ENCODE measurements around the gene RAB3B.

The RAB3B gene

GRCh38 chr1:51986718-51987117, 3.8 kb downstream of the RAB3B start:
- H3K4me1 ChIP-seq (ENCODE audit: low read depth, poor library complexity, severe bottlenecking), result peaks cover 6% of the 10 kb centered on the region
- no peak overlapping the region for H3K27ac ChIP-seq
- no peak for TF ChIP-seq CTCF (conservative IDR thresholded peaks at IDR 0.05; ENCODE audit: low read depth, low read length)
- H3K9ac ChIP-seq, result no peak overlapping the region
- H3K79me2 ChIP-seq (ENCODE audit: insufficient read depth, low read depth), result no peaks in the 10 kb centered on the region
- peaks cover 11% of the 10 kb centered on the region; the same call in 1 of the 2 replicates for H3K27me3 ChIP-seq (ENCODE audit: insufficient read depth, low read depth)
- H2AFZ ChIP-seq (ENCODE audit: low read depth), result no peak overlapping the region
- H3K4me2 ChIP-seq, result no peak overlapping the region
- H3K36me3 ChIP-seq (ENCODE audit: insufficient read depth), result no peaks in the 10 kb centered on the region
- H3K4me3 ChIP-seq (IDR thresholded peaks at IDR 0.05; ENCODE audit: insufficient read depth, low read depth, low read length), result no peak overlapping the region
- H4K20me1 ChIP-seq (ENCODE audit: insufficient read depth), result no peaks in the 10 kb centered on the region

DNA sequence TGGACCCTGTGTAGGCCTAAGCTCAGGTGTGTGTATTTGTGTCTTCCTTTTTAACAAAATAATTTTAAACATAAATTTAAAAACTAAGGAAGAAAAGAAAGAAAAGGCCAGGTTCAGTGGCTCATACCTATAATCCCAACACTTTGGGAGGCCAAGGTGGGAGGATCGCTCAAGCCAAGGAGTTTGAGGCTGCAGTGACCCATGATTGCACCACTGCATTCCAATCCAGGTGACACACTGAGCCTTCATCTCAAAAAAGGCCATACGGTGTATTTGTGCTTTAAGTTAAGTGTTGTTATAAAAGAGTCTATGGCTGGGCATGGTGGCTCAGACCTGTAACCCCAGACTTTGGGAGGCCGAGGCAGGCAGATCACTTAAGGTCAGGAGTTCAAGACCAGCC, 8.3 kb downstream of the RAB3B start:
- no peak overlapping the region for H3K9ac ChIP-seq
- H3K4me2 ChIP-seq, result no peak overlapping the region
- H4K20me1 ChIP-seq (ENCODE audit: insufficient read depth), result no peaks in the 10 kb centered on the region
- no peak for TF ChIP-seq CTCF (conservative IDR thresholded peaks at IDR 0.05; ENCODE audit: low read depth, low read length)
- no peak overlapping the region for H3K4me3 ChIP-seq (IDR thresholded peaks at IDR 0.05; ENCODE audit: insufficient read depth, low read depth, low read length)
- no peaks in the 10 kb centered on the region for H3K79me2 ChIP-seq (ENCODE audit: insufficient read depth, low read depth)
- no peak overlapping the region for H2AFZ ChIP-seq (ENCODE audit: low read depth)
- H3K36me3 ChIP-seq (ENCODE audit: insufficient read depth), result no peaks in the 10 kb centered on the region
- no peaks in the 10 kb centered on the region for H3K4me1 ChIP-seq (ENCODE audit: low read depth, poor library complexity, severe bottlenecking)
- H3K27ac ChIP-seq, result no peak overlapping the region
- H3K27me3 ChIP-seq (ENCODE audit: insufficient read depth, low read depth), result peaks cover 6% of the 10 kb centered on the region; the same call in 1 of the 2 replicates

- no peaks in the 10 kb centered on the region for H3K4me1 ChIP-seq (ENCODE audit: low read depth, poor library complexity, severe bottlenecking)
- no peaks in the 10 kb centered on the region for H3K79me2 ChIP-seq (ENCODE audit: insufficient read depth, low read depth)
- H3K9ac ChIP-seq, result no peak overlapping the region
- no peak for TF ChIP-seq CTCF (conservative IDR thresholded peaks at IDR 0.05; ENCODE audit: low read depth, low read length)
- peaks cover 8% of the 10 kb centered on the region; the same call in 1 of the 2 replicates for H3K27me3 ChIP-seq (ENCODE audit: insufficient read depth, low read depth)
- H2AFZ ChIP-seq (ENCODE audit: low read depth), result no peak overlapping the region
- no peaks in the 10 kb centered on the region for H3K36me3 ChIP-seq (ENCODE audit: insufficient read depth)
- H3K27ac ChIP-seq, result no peak overlapping the region
- no peak overlapping the region for H3K4me2 ChIP-seq
- H3K4me3 ChIP-seq (IDR thresholded peaks at IDR 0.05; ENCODE audit: insufficient read depth, low read depth, low read length), result no peak overlapping the region
- no peaks in the 10 kb centered on the region for H4K20me1 ChIP-seq (ENCODE audit: insufficient read depth)
Observed at GRCh38 chr1:51981555-51981954, 8.9 kb downstream of the RAB3B start.

- no peak overlapping the region for H3K4me3 ChIP-seq (IDR thresholded peaks at IDR 0.05; ENCODE audit: insufficient read depth, low read depth, low read length)
- H3K4me1 ChIP-seq (ENCODE audit: low read depth, poor library complexity, severe bottlenecking), result peaks cover 18% of the 10 kb centered on the region
- no peak overlapping the region for H3K9ac ChIP-seq
- no peak overlapping the region for H3K4me2 ChIP-seq
- no peak overlapping the region for H3K27ac ChIP-seq
- H3K79me2 ChIP-seq (ENCODE audit: insufficient read depth, low read depth), result no peaks in the 10 kb centered on the region
- H4K20me1 ChIP-seq (ENCODE audit: insufficient read depth), result no peaks in the 10 kb centered on the region
- TF ChIP-seq CTCF (conservative IDR thresholded peaks at IDR 0.05; ENCODE audit: low read depth, low read length), result no peak
- H2AFZ ChIP-seq (ENCODE audit: low read depth), result no peak overlapping the region
- peaks cover 8% of the 10 kb centered on the region; the same call in 1 of the 2 replicates for H3K27me3 ChIP-seq (ENCODE audit: insufficient read depth, low read depth)
- H3K36me3 ChIP-seq (ENCODE audit: insufficient read depth), result no peaks in the 10 kb centered on the region
Observed at GRCh38 chr1:51978099-51978498, 12.4 kb downstream of the RAB3B start.

Data from KMS-11 (cell line).